ENCODE measurements around the gene LYZL1.

GRCh38 chr10:29243750-29244149 lies 45.1 kb upstream of the LYZL1 start:
- peak in 2 of 6 experiments; percentile 17 to 22 for TF ChIP-seq CTCF (IDR thresholded peaks at IDR 0.05)
- TF ChIP-seq POLR2A (IDR thresholded peaks at IDR 0.05): no peak
- no peak for TF ChIP-seq EP300 (IDR thresholded peaks at IDR 0.05)

Data from upper lobe of left lung (tissue), 4 donors.